ENCODE results near the gene LY6G6D. TPM values are rescaled to one million over a fixed set of nuclear protein-coding genes. Genes with fewer than 3 reads are reported as not detected.

Gene LY6G6D
- total and polyA plus RNA-seq, 12 donors = not detected

GRCh38 chr6:31740397-31741223, 25.5 kb downstream of the LY6G6D start:
- peak; percentile 27 to 31 for DNase-seq
- H3K36me3 ChIP-seq = peaks cover 0 to 19% (median 0%) of the 10 kb centered on the region in 9 donors
- 17 to 19% methylated on average over 29 of the region's 29 CpGs for WGBS, 2 donors
- H3K4me1 ChIP-seq = peaks cover 4 to 42% (median 36%) of the 10 kb centered on the region in 9 donors
- ATAC-seq = peak in 4 of 8 donors; percentile 4 to 16 (median 6)
- no peaks in the 10 kb centered on the region for H3K9me3 ChIP-seq
- intact Hi-C loops (cut with DNase I) = loop anchor here in 1 of 10 donors (5.0 kb wide), 1 partner anchor 42 kb away; no protein-coding TSS in a partner anchor
- H3K27ac ChIP-seq = peak overlapping the region in 9 of 10 donors; percentile 20 to 98 (median 65)
- no peaks in the 10 kb centered on the region for H3K27me3 ChIP-seq
- H3K4me3 ChIP-seq = peak overlapping the region; percentile 56 to 94 (median 76)
- no peak for TF ChIP-seq CTCF (IDR thresholded peaks at IDR 0.05)

- WGBS, 2 donors = 82 to 89% methylated on average over 2 of the region's 2 CpGs
- H3K9me3 ChIP-seq = no peaks in the 10 kb centered on the region
- intact Hi-C loops (cut with DNase I) = loop anchor here in 1 of 10 donors (5.0 kb wide), 1 partner anchor 40 kb away; no protein-coding TSS in a partner anchor
Observed at GRCh38 chr6:31741815-31742214, 26.7 kb downstream of the LY6G6D start.

GRCh38 chr6:31742894-31743293, 27.7 kb downstream of the LY6G6D start:
- no peaks in the 10 kb centered on the region for H3K27me3 ChIP-seq
- H3K9me3 ChIP-seq = no peaks in the 10 kb centered on the region
- no peak for ATAC-seq
- H3K27ac ChIP-seq = no peak overlapping the region
- no peak for TF ChIP-seq CTCF (IDR thresholded peaks at IDR 0.05)
- no peak for DNase-seq
- peaks cover 0 to 27% (median 0%) of the 10 kb centered on the region in 9 donors for H3K36me3 ChIP-seq
- H3K4me1 ChIP-seq = peaks cover 0 to 28% (median 21%) of the 10 kb centered on the region in 9 donors
- WGBS, 2 donors = 83 to 88% methylated on average over 3 of the region's 3 CpGs
- intact Hi-C loops (cut with DNase I) = loop anchor here in 1 of 10 donors (5.0 kb wide), 1 partner anchor 39 kb away; no protein-coding TSS in a partner anchor
- H3K4me3 ChIP-seq = no peak overlapping the region

More at GRCh38 chr6:31741815-31742214, 26.7 kb downstream of the LY6G6D start:
- DNase-seq (no peak), ATAC-seq (no peak)
- H3K27me3 ChIP-seq = no peaks in the 10 kb centered on the region
- no peak overlapping the region for H3K4me3 ChIP-seq
- no peak for TF ChIP-seq CTCF (IDR thresholded peaks at IDR 0.05)
- peaks cover 0 to 21% (median 0%) of the 10 kb centered on the region in 9 donors for H3K36me3 ChIP-seq
- no peak overlapping the region for H3K27ac ChIP-seq
- peaks cover 3 to 39% (median 30%) of the 10 kb centered on the region in 9 donors for H3K4me1 ChIP-seq

GRCh38 chr6:31744422-31744821, 29.3 kb downstream of the LY6G6D start:
- H3K9me3 ChIP-seq = no peaks in the 10 kb centered on the region
- peaks cover 0 to 27% (median 0%) of the 10 kb centered on the region in 9 donors for H3K36me3 ChIP-seq
- intact Hi-C loops (cut with DNase I) = loop anchor here in 1 of 10 donors (5.0 kb wide), 1 partner anchor 38 kb away; no protein-coding TSS in a partner anchor
- ATAC-seq = no peak
- peaks cover 0 to 12% (median 9%) of the 10 kb centered on the region in 9 donors for H3K4me1 ChIP-seq
- no peak overlapping the region for H3K27ac ChIP-seq
- no peak for TF ChIP-seq CTCF (IDR thresholded peaks at IDR 0.05)
- no peak for DNase-seq
- no peak overlapping the region for H3K4me3 ChIP-seq
- 53 to 60% methylated on average over 1 of the region's 1 CpG for WGBS, 2 donors
- no peaks in the 10 kb centered on the region for H3K27me3 ChIP-seq

All from heart right ventricle (tissue), 16 donors.